GM19025 (cell line): ENCODE results near the gene BCAS3.

ENCODE experiments used
- ATAC-seq: cut with Tn5 transposase; IDR thresholded peaks from one replicate; pipeline ENCODE4 v1.9.1; 2021; ENCODE audit warnings: mild to moderate bottlenecking, low read depth, moderate library complexity; ENCODE audit not compliant: unreplicated experiment

Gene BCAS3

DNA sequence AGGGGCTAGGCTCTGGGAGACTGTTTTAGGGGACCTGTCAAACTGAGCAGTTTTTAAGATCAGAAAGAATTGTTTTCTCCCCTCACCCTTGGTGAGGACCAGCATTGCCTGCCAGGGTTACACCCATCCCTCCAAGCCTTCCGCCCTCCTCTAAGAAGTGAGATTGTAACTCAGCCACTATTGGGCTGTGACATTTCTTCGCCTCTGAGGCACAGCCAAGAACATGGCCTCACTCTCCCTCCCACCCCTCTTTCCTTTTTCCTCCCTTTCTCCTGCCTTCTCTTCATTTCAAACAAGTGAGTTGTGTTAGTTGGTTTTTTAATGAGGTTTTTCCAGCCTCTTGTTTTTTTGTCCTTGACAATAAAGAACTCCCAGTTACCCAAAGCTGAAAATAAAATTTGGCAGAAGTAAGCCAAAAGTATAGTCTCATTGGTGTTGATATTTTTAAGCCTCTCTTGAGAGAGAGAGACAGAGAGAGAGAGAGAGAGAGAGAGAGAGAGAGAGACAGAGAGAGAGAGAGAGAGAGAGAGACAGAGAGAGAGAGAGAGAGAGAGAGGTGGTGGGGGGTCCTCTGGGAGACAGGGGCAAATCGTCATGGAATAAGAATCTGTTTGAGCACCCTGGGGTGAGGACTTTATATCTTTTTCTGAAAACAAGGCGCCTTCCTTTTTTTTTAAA is 644.8 kb downstream of the BCAS3 start:
- ATAC-seq = no peak

DNA sequence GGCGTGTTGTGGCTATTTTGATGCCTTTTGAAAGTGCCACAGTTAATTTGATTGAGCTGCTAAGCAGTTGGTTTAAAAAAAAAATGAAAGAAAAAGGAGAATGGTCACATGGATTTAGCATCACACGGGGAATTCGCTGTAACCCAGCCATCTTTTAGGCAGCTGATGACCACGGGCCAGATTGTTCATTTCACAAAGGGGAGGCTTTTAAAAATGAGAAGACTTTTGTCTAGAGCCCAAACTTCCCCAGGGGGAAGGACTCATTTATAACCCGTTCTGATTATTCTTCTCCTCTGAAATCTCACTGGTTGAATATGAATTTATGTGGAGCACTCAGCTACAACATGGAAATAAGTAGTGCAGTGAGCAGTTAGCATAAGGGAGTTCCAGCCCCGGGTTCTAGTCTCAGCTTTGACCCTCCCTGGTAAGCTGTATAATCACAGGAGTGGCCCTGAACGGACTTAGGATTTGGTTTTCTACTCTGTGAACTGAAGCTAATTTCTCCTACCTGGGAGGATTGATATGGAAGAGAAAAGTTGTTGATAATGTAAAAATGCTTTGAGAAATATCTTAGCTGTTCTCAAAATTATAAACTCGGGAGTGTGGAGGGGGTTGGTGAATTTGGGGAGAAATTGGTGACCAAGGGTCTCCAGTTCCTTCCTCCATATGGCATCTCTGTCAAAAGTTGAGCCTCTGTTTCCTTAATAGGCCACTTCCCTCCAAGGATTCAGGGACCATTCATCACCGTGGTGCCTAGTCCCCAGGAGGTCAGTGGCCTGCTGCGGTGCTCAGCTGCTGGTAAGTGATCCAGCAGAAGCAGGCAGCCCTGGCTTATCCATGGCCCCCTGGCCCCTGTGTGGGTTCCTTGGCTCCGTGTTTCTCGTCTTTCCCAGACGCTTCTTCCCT is 645.6 kb downstream of the BCAS3 start:
- ATAC-seq = no peak

DNA sequence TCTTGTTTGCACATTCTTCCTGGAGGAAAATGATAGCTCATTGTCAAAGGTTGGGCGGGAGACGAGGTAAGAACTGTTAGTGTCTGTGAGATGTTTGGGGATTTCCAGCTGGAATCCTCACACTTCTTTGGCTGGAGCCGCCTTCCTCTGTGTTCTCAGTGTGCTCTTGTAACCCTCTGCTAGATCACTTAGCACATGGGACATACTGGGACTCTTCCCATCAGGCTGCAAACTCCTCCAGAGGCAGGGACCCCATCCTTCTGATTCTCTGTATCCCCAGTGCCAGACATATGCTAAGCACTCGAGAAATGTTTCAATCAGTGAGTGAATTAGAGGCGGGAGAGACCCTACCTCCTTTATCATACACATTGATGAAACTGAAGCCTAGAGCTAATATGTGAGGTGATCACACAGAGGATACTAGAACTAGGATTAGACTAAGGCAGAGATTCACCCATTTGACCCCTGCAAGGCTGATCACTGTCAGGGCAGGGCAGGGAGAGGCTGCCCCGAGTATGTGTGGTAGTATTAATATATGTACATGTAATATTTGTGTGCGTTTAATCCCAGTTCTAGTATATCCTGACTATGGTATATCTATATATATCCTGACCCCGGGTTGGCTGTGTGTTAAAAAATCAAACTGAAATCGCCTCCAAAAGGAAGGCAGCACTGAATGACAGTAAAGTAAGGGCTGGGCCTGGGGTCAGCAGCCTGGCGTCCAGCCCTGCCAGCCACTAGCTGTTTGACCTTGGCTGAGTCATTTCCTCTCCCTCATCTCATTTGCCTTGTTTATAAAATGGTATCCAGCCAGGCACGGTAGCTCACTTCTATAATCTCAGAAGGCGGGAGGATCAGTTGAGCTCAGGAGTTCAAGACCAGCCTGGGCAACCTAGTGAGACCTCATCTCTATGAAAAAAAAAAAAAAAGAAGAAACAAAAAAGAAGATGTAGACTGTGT is 646.5 kb downstream of the BCAS3 start:
- no peak for ATAC-seq

DNA sequence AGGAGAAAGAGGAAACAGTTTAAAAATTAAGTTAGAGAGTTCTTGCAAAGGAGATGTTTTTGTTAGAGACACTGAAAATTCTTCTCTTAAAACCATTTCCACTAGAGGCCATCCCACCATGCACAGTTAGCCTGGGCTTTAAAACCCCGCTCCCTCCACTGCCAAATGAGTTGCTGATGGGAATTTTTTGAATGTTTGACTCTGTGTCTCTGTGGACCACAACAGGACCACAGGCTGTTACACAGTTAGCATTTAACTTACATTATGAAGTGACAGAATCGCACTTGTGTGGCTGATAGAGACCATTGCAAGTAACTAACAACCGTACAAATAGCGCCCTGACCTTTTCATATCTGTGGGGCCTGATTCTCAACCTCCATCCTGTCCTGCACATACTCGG is 647.3 kb downstream of the BCAS3 start:
- ATAC-seq = no peak

DNA sequence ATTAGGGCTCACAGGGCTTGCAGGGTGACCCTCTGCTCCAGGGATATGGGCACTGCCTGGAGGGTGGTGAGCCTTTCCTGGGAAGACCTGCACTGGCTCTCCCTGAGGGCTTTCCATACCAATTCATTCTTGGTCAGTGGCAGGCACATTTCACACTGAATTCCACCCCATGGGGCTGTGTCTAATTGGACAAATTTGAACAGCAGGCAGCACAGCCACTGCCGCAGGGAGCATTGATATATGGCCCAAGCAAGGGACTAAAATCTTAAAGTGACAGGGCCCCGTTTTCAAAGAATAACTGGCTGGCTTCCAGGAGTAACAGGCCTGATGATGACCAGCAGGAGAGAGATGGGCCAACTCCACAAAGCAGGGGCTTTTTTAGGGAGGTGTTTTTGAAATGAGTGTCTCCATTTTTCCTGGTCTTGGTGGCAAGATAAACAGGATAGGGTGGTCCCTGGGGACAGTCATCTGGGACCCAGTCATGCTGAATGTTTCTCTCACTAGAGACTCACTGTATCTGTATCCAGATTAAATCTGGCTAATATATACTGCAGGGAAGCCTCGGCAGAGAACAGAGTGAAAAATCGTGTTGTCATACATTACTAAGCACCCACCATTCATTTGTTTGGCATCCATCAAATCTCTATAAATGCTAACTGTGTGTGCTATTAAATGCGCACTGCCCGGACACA is 647.9 kb downstream of the BCAS3 start:
- no peak for ATAC-seq

DNA sequence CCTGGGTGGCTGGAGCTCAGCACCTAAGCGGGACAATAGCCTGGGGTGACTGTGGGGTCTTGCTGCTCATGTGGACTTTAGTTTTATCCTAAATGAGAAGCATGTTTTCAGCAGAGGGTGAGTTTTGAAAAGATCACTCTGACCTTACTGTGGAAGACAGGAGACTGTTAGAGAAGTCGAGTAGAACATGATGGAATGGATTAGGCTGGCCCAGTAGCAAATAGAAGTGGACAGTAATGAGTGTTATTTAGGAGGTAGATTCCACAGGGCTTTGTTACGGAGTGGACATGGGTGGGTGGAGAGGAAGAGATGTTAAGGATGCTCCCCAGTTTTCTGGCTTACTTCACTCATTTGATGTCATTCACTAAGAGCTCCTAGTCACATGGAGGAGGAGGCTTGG is 648.7 kb downstream of the BCAS3 start:
- ATAC-seq = no peak

DNA sequence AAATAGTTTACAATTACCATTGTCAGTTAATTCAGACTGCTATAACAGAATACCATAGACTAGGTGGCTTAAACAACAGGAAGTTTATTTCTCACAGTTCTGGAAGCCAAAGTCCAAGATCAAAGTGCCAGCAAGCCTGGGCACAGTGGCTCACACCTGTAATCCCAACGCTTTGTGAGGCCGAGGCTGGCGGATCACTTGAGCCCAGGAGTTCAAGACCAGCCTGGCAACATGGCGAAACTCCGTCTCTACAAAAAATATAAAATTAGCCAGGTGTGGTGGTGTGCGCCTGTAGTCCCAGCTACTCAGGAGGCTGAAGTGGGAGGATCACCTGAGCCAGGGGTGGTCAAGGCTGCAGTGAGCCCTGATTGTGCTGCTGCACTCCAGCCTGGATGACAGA is 650.7 kb downstream of the BCAS3 start:
- no peak for ATAC-seq

DNA sequence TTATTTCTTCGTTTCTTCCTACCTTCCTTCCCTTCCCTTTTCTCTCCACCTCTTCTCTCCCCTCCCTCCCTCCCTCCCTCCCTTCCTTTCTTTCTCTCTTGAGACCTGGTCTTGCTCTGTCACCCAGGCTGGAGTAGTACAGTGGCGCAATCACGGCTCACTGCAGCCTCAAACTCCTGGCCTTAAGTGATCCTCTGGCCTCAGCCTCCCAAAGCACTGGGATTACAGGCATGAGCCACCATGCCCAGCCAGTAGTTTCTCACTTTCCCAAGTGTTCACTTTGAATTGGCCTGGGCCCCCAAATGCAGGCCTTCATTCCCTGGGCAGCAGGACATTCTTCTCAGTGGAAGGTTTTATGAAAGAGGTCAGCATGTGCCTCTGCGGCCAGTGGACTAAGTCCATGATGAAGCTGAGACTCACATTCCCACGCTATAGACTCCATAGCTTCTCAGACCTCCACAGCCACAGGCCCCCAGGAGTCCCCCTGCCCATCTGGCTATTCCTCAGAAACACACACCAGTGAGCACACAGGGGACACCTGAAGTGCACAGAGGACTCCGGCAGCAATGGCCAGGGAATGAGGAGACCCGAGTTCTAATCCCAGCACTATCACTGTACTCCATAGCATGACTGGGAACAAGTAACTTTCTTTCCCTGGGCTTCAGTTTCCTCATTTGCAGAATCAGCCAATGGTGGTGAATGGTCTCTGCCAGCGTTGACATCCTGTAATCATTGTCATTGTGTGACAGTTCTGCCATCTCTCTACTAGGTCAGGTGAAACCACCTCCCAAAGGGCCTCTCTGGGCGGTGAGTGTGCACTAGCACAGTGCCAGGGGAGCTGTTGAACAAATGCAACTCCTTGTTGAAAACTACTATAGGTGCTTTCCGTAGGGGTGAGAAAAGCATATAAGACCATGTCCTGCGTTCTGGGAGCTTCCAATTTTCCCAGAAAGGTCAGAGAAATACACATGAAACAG is 652.8 kb downstream of the BCAS3 start:
- no peak for ATAC-seq

DNA sequence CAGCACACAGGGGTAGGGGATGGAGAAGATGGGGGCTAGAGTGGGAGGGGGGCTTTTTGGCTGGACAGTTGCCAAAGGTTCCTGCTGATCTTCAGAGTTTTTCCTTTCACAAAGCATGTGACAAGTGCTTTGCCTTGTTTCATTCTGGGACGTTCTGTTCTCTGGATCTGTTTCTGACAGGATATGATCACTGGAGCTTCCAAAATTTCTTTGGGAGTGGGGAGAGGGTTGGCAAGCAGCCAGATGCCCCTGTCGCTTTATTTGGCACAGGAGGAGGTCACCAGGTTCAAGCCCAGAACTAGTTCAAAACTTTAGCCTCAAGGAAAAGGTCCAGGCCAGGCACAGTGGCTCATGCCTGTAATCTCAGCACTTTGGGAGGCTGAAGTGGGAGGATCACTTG is 653.5 kb downstream of the BCAS3 start:
- no peak for ATAC-seq

DNA sequence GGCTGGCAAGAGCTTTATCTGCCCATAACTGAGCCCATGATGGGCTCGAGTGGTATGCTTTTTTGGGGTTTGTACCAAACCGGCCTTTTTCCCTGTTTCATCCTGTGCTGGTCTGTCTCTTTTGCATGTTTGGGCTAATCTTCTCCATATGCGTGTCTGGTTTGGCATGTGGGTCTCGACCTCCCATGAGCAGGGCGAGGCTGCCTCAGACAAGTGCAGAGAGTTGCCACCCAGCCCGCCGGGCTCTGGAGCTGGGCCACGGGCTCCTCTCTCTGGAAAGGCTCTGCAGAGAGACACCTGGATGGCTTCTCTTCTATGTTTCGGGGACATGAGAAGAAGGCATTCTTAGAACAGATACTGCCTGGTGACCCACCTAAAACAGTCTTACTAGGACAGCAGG is 654.2 kb downstream of the BCAS3 start:
- no peak for ATAC-seq

DNA sequence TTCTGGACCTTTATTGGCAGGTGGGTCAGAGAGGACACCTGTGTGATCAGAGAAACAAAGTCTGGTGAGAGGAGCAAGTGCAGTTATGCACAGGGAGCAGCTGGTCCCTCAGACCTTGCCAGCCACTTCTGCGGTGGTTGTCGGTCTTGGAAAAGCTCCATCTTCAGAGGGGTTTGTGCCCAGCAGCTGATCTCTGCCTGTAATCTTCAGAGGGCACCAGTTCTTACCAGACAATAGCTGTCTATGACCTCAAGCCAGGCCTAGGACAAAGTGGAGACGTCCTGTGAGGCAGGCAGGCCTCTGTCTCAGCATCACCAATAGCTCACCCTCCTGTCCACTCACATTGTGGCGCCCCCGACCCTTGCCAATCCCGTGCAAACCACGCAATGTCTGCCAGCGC is 655.5 kb downstream of the BCAS3 start:
- ATAC-seq = no peak

DNA sequence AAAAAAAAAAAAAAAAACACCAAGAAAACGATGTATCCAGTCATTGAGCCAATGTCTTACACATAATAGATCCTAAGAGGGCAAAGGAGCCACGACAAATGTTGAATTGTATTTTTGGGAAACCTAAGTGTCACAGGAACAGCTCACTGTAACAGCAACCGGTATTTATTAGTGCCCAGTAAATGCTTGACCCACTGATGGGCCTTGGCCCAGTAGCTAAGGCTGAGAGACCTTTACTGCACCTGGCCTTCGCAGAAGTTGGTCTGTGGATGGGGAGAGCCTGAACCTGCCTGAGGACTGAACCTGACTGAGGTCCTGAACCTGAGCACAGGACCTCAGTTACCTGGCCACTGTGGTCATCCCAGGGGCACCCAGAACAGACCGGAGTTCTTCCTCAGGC is 657.0 kb downstream of the BCAS3 start:
- no peak for ATAC-seq

DNA sequence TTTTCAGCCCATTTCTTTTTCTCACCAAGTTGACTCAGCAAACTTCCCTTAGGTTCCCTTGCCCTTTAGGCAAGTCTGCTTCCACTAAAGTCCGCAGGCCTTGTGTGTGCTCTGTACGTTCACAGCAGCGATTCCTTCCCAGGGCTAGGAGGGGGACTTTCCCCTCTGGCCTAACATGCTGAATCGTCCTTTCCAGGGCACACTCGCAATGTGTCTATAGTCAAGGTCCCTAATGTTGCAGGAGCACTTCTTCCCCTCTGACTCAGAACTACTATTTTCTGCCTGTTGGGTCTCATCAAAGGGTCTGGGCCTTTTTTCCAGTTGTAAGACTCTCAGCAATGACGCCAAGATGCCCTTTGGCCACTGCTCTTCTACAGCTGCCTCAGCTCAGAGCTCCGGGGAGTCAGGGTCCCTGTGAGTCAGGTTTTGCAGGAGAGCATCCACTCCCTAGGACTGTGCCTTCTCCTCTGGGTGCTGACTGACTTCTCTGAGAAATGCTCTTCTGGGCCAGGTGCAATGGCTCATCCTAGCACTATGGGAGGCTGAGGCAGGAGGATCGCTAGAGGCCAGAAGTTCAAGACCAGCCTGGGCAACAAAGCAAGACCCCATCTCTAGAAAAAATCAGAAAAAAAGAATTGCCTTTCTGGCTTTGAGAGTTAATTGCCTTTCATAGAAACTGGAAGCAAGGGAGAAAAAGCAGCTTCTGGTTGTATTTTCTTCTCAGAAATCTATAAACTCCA is 657.6 kb downstream of the BCAS3 start:
- no peak for ATAC-seq

DNA sequence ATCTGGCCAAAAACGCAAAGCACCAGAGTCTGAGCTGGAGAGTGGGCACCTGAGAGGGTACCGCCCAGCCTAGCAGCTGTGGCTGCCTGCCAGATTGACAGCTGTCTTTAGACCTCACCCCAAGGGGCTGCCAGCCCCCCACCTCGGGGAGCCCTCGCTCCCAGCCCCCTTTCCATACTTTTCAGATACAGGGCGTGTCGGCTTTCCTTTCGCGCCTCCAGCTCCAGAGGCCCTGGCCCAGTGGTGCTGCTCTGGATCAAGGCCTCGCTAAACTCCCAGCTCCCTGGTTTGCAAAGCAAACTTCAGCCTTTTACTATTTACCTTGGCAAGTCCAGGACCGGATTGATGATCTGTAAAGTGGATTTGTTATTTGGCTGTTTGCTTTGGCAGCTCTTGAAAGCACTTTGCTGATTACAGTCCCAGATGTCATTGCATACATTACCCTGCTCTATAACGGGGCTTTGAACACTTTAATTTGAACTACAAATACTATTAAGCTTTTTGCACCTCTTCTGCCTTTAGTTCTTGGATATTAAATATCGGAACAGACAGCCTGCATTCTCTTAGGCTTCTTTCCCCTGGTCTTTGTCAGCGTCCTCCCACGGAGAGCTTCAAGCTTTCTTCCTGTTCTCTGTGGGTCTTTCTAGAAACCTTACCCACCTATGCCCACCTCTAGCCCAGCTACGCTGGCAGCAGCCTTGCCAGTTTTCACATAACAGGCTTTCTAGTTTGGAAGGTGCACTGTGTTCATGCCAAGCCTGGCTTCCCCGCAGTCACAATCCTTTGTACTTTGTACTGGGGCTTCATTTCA is 658.4 kb downstream of the BCAS3 start:
- ATAC-seq = no peak

DNA sequence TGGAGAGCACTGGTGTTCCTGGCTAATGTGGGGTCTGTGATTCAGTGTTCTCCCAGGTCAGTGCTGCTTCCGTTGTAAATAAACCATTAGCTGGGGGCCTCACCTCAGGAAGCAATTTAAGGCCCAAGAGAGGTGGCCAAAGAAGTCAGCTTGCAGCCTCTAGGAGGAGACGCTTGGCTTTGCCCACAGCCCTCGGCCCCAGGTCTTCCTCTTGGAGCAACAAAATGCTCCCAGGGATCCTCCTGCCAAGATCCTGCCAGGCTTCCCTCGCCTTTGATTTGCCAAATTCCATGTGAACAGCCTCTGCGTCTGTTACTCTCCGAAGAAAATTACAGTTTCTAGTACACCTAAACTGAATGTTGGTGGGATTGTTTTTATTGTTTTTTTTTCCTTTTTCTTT is 659.6 kb downstream of the BCAS3 start:
- no peak for ATAC-seq

DNA sequence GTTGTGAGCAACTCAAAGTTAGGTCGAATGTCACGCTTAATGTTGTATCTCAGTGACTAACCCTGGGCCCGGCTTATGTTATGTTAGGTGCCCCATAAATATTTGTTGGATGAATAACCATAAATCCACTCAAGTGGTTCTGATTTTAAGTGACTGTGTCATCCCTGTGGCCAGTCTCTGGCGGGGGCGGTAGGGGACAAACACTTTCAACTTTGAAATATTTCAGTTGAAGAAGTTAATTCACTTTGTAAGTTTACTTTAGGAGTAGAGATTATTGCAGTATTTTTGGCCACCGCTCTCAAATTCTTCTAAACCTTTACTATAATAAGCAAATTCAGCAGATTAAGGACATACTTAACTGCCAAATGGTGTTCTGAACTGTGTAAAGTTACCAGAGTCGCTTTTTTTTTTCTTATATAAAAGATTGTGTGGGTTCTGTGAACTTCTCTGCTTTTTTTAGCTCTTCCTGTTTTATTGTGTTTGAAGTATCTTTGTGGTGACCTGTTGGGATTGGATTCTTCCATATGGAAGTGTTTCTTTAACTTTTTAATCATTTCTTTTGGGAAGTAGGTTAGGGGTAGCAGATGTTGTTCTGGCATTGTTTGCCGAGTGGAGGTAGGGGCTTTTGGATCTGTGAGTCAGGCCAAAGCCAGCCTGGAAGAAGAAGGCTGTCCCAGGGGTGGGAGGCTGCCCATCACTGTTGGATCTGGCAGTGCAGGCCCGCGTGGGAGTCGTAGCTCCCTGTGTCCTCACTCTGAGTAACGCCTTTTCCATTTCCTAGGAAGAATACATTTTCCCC is 660.5 kb downstream of the BCAS3 start:
- no peak for ATAC-seq
